Tibial artery (tissue), 4 donors: ENCODE measurements around the gene TMEM147.
A peak's percentile ranks its signal among the peaks of the same experiment; 100 is the strongest.

ENCODE experiments used
- DNase-seq, 2 donors: peaks; one replicate each; pipeline ENCODE4 v3.0.0-alpha.2; 2019
- H3K27ac ChIP-seq, 2 donors: fragments of 200-600 bp; sonication (generic) in 1 of 2; 1 replicate in 1 of 2; 2 replicates in 1 of 2; pipeline ENCODE4 v1.5.1; 2018 to 2019; ENCODE audit warnings: mild to moderate bottlenecking in 1 of 2
- H3K27me3 ChIP-seq, 2 donors: fragments of 200-600 bp; sonication (generic) in 1 of 2; one replicate each; pipeline versions ENCODE4 v1.5.1 to v1.6.0; 2016 to 2019
- H3K36me3 ChIP-seq, 3 donors: fragments of 200-600 bp; sonication (generic) in 2 of 3; one replicate each; pipeline ENCODE4 v1.5.1; 2016 to 2019; ENCODE audit warnings: mild to moderate bottlenecking in 2 of 3
- H3K4me1 ChIP-seq, 4 donors: fragments of 200-600 bp; sonication (generic) in 2 of 4; 1 replicate in 3 of 4; 2 replicates in 1 of 4; pipeline ENCODE4 v1.5.1; 2016 to 2019
- H3K4me3 ChIP-seq, 2 donors: fragments of 200-600 bp; sonication (generic) in 1 of 2; 1 replicate in 1 of 2; 2 replicates in 1 of 2; pipeline ENCODE4 v1.5.1; 2018 to 2019; ENCODE audit warnings: mild to moderate bottlenecking in 2 of 2
- H3K9me3 ChIP-seq, 3 donors: fragments of 200-600 bp; sonication (generic) in 1 of 3; one replicate each; pipeline ENCODE4 v1.5.1; 2016 to 2019
- intact Hi-C: fragments of 100-400 bp; cut with DNase I; formaldehyde crosslinking; loops from one replicate; pipeline ENCODE4 v1.15.0; 2023; ENCODE audit warnings: low total_unique reads
- TF ChIP-seq, protein P1 (sequence below), 2 experiments: fragments of 200-600 bp in 1 of 2; fragments of 450-650 bp in 1 of 2; IDR thresholded peaks; one replicate each; pipeline ENCODE4 v1.5.1; 2017 to 2019; ENCODE audit warnings: antibody characterized with exemption in 2 of 2, mild to moderate bottlenecking in 1 of 2, moderate library complexity in 1 of 2

TMEM147 gene, protein sequence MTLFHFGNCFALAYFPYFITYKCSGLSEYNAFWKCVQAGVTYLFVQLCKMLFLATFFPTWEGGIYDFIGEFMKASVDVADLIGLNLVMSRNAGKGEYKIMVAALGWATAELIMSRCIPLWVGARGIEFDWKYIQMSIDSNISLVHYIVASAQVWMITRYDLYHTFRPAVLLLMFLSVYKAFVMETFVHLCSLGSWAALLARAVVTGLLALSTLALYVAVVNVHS

DNA sequence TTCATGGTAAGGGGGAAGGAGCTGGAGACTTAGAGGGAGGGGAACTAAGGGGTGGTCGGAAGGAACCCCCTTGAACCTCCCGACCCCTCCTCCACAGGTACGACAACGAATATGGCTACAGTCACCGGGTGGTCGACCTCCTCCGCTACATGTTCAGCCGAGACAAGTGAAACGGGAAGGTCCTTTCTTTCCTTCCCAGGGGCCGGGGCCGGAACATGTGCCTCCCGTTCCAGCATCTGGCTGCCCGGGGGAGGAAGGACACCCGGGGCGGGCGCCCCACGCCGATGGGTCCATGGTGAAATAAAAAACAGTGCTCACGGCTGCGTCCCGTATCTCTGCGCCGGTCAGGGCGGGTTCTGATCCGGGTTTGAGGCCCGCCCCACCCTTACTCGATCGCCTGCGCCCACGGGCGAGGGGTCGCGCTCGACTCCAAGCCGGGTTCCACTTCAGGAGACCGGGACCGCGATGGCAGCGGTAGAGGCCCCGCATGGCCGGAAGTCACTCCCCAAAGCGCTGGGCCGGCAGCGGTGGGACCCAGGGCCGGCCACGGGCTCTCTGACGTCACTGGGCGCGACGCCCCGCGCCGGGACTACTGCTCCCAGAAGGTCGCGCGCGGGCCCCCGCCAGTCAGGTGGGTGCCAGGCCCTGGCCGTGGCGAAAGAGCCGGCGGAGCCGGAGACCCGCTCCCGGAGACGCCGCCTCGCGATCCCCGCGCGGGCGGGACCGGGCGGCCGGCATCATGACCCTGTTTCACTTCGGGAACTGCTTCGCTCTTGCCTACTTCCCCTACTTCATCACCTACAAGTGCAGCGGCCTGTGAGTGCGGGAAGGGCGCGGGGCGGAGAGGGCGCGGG, at the start of gene TMEM147:
TMEM147 (plus strand) TSS at position 626 of the 854 bp plus-strand sequence; CDS start at position 740, 114 bp downstream.
- peaks cover 0 to 8% (median 3%) of the 10 kb centered on the region in 3 donors for H3K36me3 ChIP-seq
- H3K9me3 ChIP-seq: no peaks in the 10 kb centered on the region
- peak within 1 kb of the TSS; percentile 87 to 89 for H3K27ac ChIP-seq
- peak; percentile 92 to 96 for DNase-seq
- intact Hi-C loops: loop anchor here (5.0 kb wide), 3 partner anchors 67 to 172 kb away; partner anchors contain the start of genes HAUS5, KMT2B and RBM42
- peaks cover 7 to 32% (median 20%) of the 10 kb centered on the region in 4 donors for H3K4me1 ChIP-seq
- H3K27me3 ChIP-seq: no peaks in the 10 kb centered on the region
- TF ChIP-seq, protein P1, sequence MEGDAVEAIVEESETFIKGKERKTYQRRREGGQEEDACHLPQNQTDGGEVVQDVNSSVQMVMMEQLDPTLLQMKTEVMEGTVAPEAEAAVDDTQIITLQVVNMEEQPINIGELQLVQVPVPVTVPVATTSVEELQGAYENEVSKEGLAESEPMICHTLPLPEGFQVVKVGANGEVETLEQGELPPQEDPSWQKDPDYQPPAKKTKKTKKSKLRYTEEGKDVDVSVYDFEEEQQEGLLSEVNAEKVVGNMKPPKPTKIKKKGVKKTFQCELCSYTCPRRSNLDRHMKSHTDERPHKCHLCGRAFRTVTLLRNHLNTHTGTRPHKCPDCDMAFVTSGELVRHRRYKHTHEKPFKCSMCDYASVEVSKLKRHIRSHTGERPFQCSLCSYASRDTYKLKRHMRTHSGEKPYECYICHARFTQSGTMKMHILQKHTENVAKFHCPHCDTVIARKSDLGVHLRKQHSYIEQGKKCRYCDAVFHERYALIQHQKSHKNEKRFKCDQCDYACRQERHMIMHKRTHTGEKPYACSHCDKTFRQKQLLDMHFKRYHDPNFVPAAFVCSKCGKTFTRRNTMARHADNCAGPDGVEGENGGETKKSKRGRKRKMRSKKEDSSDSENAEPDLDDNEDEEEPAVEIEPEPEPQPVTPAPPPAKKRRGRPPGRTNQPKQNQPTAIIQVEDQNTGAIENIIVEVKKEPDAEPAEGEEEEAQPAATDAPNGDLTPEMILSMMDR (IDR thresholded peaks at IDR 0.05): no peak
- peak within 1 kb of the TSS; percentile 79 for H3K4me3 ChIP-seq

DNA sequence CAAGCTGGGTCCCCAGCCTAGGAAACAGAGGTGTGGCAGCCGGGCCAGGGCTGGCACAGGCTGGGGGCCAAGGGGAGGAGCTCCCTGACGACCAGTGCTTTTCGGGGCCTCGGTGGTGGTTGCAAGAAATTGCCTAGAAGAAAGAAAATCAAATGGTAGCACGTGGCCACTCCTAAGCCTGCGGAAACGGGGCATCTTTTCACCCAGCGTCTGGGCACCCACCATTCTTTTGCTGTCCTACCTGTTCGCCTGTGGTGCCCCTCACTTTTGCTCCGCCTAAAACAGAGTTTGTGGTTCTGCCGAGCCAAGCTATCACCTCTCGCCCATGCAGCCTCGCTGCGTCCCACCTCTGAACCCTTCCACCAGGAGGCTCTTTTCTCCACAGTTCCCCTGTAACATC, 48.0 kb upstream of the TMEM147 start:
- peaks cover 0 to 50% (median 0%) of the 10 kb centered on the region in 3 donors for H3K36me3 ChIP-seq
- DNase-seq: no peak
- H3K9me3 ChIP-seq: no peaks in the 10 kb centered on the region
- no peak overlapping the region for H3K27ac ChIP-seq
- H3K4me1 ChIP-seq: peaks cover 0 to 9% (median 4%) of the 10 kb centered on the region in 4 donors
- H3K4me3 ChIP-seq: no peak overlapping the region
- TF ChIP-seq, protein P1 (IDR thresholded peaks at IDR 0.05): no peak
- peaks cover 0 to 20% of the 10 kb centered on the region in 2 donors for H3K27me3 ChIP-seq
- intact Hi-C loops: no loop called here

DNA sequence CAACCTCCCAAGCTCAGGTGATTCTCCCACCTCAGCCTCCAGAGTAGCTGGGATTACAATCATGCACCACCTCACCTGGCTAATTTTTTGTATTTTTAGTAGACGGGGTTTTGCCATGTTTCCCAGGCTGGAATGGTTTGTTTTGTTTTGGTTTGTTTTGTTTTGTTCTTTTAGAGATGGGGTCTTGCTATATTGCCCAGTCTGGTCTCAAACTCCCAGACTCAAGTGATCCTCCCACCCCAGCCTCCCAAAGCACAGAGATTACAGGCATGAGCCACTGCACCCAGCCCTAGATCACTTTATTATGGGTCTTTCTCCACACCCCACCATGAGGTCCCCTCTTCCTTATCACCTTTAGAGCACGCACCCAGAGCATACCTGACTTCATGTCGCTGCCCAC, 47.2 kb upstream of the TMEM147 start:
- Histone ChIP-seq H3K27me3 (peaks cover 0 to 15% of the 10 kb centered on the region in 2 donors), H3K27ac (no peak overlapping the region), H3K4me3 (no peak overlapping the region), H3K4me1 (peaks cover 0 to 9% (median 4%) of the 10 kb centered on the region in 4 donors), H3K9me3 (no peaks in the 10 kb centered on the region), H3K36me3 (peaks cover 0 to 55% (median 0%) of the 10 kb centered on the region in 3 donors)
- intact Hi-C loops: no loop called here
- TF ChIP-seq, protein P1 (IDR thresholded peaks at IDR 0.05): no peak
- no peak for DNase-seq

DNA sequence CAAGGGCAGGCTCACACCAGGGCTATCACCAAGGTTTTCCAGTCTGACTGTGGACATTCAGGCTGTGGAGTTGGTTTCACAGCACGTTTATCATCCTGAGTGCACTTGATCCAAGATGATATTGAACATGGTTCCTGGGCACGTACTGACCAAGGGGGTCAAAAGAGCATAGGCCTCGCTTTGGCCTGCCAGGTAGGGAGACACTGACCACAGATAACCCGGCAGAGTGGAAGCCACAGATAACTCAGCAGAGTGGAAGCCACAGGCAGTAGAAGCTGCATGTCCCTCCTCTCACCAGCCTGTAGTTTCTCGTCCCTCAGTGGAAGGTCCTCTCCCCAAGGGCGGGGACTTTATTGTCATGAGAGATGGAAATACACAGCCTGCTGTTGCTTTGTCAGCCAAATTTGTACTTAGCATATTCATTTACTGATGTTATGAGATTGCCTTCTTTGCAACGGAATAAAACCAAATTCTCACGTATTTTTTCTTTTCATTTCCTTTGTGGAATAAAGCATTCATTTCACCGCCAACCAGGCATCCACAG, 46.4 kb upstream of the TMEM147 start:
- peaks cover 0 to 10% of the 10 kb centered on the region in 2 donors for H3K27me3 ChIP-seq
- H3K27ac ChIP-seq: no peak overlapping the region
- H3K9me3 ChIP-seq: no peaks in the 10 kb centered on the region
- H3K4me1 ChIP-seq: peaks cover 0 to 9% (median 4%) of the 10 kb centered on the region in 4 donors
- TF ChIP-seq, protein P1 (IDR thresholded peaks at IDR 0.05): no peak
- intact Hi-C loops: no loop called here
- H3K36me3 ChIP-seq: peaks cover 0 to 55% (median 0%) of the 10 kb centered on the region in 3 donors
- H3K4me3 ChIP-seq: no peak overlapping the region
- DNase-seq: no peak

DNA sequence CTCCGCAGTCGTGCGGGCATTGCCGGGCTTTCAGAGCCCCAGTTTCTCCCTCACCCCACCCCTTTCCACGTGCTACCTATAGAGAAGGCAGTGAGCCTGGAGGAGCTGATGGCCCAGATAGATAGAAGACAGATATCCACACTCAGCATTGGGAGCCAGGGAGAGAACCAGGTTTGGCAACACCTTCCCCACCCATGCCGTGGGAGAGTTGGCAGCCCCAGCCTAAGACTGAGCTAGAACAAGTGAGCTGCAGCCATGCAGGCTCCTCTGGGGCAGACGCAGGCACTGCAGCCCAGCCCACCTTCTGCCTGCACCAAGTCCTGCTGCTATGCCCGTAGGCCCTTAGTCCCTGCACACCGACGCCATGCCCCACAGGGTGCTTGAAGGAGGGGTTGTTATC, 44.8 kb upstream of the TMEM147 start:
- intact Hi-C loops: no loop called here
- Histone ChIP-seq H3K27me3 (peaks cover 0 to 3% of the 10 kb centered on the region in 2 donors), H3K36me3 (peaks cover 0 to 61% (median 0%) of the 10 kb centered on the region in 3 donors), H3K4me3 (no peak overlapping the region), H3K27ac (no peak overlapping the region), H3K4me1 (peaks cover 0 to 2% (median 0%) of the 10 kb centered on the region in 4 donors), H3K9me3 (no peaks in the 10 kb centered on the region)
- TF ChIP-seq, protein P1 (IDR thresholded peaks at IDR 0.05): no peak
- DNase-seq: no peak
